Measurements from ENCODE around the gene NSRP1. TPM values are rescaled to one million over a fixed set of nuclear protein-coding genes. Genes with fewer than 3 reads are reported as not detected.
"Not testable (repeated sequence)": the region's sequence is repeated elsewhere in the genome, so short reads cannot be mapped to it uniquely, and the experiment has no call there.

The NSRP1 gene
- polyA plus RNA-seq, 3 donors, result 7.2 to 19.9 (median 11.7) TPM

DNA sequence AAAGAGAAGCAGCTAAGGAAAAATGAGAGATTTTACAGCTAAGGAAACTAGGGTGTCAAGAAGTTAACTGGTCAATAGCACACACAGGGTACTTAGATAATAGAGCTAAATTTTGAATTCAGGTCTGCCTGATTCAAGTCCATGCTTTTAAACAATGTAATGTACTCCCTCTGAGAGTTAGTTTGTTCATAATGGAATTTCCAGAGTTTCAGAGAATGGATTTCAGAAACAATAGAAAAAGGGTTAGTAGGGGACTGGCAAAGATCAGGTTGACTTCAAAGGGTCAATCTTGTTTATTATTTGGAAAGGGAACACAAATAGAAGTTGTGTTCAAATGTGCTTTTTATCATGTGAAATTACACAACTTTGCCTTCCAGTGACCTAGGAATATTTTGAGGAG lies 17.9 kb downstream of the NSRP1 start:
- TF ChIP-seq, protein P1, sequence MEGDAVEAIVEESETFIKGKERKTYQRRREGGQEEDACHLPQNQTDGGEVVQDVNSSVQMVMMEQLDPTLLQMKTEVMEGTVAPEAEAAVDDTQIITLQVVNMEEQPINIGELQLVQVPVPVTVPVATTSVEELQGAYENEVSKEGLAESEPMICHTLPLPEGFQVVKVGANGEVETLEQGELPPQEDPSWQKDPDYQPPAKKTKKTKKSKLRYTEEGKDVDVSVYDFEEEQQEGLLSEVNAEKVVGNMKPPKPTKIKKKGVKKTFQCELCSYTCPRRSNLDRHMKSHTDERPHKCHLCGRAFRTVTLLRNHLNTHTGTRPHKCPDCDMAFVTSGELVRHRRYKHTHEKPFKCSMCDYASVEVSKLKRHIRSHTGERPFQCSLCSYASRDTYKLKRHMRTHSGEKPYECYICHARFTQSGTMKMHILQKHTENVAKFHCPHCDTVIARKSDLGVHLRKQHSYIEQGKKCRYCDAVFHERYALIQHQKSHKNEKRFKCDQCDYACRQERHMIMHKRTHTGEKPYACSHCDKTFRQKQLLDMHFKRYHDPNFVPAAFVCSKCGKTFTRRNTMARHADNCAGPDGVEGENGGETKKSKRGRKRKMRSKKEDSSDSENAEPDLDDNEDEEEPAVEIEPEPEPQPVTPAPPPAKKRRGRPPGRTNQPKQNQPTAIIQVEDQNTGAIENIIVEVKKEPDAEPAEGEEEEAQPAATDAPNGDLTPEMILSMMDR (IDR thresholded peaks at IDR 0.05), result no peak
- Histone ChIP-seq H2AFZ (ENCODE audit: insufficient read depth, low read depth, low read length, poor library complexity, severe bottlenecking) (no peak overlapping the region), H3K27me3 (ENCODE audit: control insufficient read depth in 2 of 2, insufficient read depth in 2 of 2, low read length in 2 of 2) (no peaks in the 10 kb centered on the region), H3K79me2 (ENCODE audit: insufficient read depth, low read length) (peaks cover 78% of the 10 kb centered on the region), H3K9ac (ENCODE audit: insufficient read depth, low read length, poor library complexity, severe bottlenecking) (no peak overlapping the region), H3K4me1 (ENCODE audit: control insufficient read depth in 1 of 2, insufficient read depth in 2 of 2, low read length in 2 of 2) (no peaks in the 10 kb centered on the region), H4K20me1 (ENCODE audit: insufficient read depth, low read length) (peaks cover 69% of the 10 kb centered on the region), H3K9me3 (replicated peaks in 1 of 2; ENCODE audit: control insufficient read depth in 1 of 2, insufficient read depth in 1 of 2, low read length in 2 of 2) (no peaks in the 10 kb centered on the region), H3K4me3 (replicated peaks in 1 of 3; ENCODE audit: low read depth in 2 of 3, low read length in 3 of 3) (no peak overlapping the region), H3K36me3 (replicated peaks in 1 of 2; ENCODE audit: control insufficient read depth in 1 of 2, insufficient read depth in 2 of 2, low read length in 2 of 2) (peaks cover 18 to 70% of the 10 kb centered on the region in 2 donors), H3K27ac (ENCODE audit: low read depth in 1 of 2, low read length in 2 of 2) (no peak overlapping the region), H3K4me2 (replicated peaks; ENCODE audit: extremely low read depth, low read length, poor library complexity, severe bottlenecking) (no peak overlapping the region)
- H3K27me3 Mint-ChIP-seq (ENCODE audit: low read depth in 3 of 3), result no peaks in the 10 kb centered on the region
- H3K4me3 Mint-ChIP-seq, result no peak overlapping the region
- peak overlapping the region in 1 of 7 donors; percentile 1 for H3K27ac Mint-ChIP-seq
- peak in 1 of 3 donors; percentile 16 for DNase-seq
- no peaks in the 10 kb centered on the region for H3K4me1 Mint-ChIP-seq
- intact Hi-C loops (cut with micrococcal nuclease), result no loop called here
- peaks cover 41 to 53% of the 10 kb centered on the region in 2 donors for H3K36me3 Mint-ChIP-seq
- peaks cover 0 to 3% (median 0%) of the 10 kb centered on the region in 7 donors for H3K9me3 Mint-ChIP-seq

DNA sequence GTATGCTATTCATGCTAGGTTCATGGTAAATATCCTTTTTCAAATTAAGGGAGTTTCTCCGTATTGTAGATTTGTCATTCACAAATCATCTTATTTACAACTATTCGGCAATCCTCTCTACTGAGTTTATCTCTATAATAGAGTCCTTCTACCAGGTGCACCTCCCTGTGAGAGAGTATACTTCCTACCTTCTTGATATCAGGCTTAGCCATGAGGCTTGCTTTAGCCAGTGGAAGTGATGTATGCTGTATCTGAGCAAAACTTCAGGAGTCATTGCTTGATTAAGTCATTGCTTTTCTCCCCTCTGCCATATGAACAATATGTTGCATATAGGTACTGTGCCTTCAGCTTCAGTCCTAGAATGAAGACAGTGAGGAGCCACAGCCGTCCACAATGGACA lies 20.5 kb downstream of the NSRP1 start:
- WGBS (ENCODE audit: insufficient coverage), result no CpG with 5 or more reads among the region's 3 CpGs
- peaks cover 0 to 3% (median 0%) of the 10 kb centered on the region in 7 donors for H3K9me3 Mint-ChIP-seq
- no peak overlapping the region for H2AFZ ChIP-seq (ENCODE audit: insufficient read depth, low read depth, low read length, poor library complexity, severe bottlenecking)
- peaks cover 74% of the 10 kb centered on the region for H4K20me1 ChIP-seq (ENCODE audit: insufficient read depth, low read length)
- H3K9me3 ChIP-seq (replicated peaks in 1 of 2; ENCODE audit: control insufficient read depth in 1 of 2, insufficient read depth in 1 of 2, low read length in 2 of 2), result no peaks in the 10 kb centered on the region
- H3K4me3 ChIP-seq (replicated peaks in 1 of 3; ENCODE audit: low read depth in 2 of 3, low read length in 3 of 3), result no peak overlapping the region
- H3K79me2 ChIP-seq (ENCODE audit: insufficient read depth, low read length), result peaks cover 79% of the 10 kb centered on the region
- H3K27me3 ChIP-seq (ENCODE audit: control insufficient read depth in 2 of 2, insufficient read depth in 2 of 2, low read length in 2 of 2), result no peaks in the 10 kb centered on the region
- no peaks in the 10 kb centered on the region for H3K27me3 Mint-ChIP-seq (ENCODE audit: low read depth in 3 of 3)
- TF ChIP-seq, protein P1 (IDR thresholded peaks at IDR 0.05), result no peak
- no peak for DNase-seq
- no peaks in the 10 kb centered on the region for H3K4me1 Mint-ChIP-seq
- peak overlapping the region in 1 of 2 donors; percentile 17 for H3K27ac ChIP-seq (ENCODE audit: low read depth in 1 of 2, low read length in 2 of 2)
- peak overlapping the region in 1 of 7 donors; percentile 43 for H3K27ac Mint-ChIP-seq
- no peaks in the 10 kb centered on the region for H3K4me1 ChIP-seq (ENCODE audit: control insufficient read depth in 1 of 2, insufficient read depth in 2 of 2, low read length in 2 of 2)
- peaks cover 14 to 48% of the 10 kb centered on the region in 2 donors for H3K36me3 ChIP-seq (replicated peaks in 1 of 2; ENCODE audit: control insufficient read depth in 1 of 2, insufficient read depth in 2 of 2, low read length in 2 of 2)
- H3K9ac ChIP-seq (ENCODE audit: insufficient read depth, low read length, poor library complexity, severe bottlenecking), result no peak overlapping the region
- H3K4me2 ChIP-seq (replicated peaks; ENCODE audit: extremely low read depth, low read length, poor library complexity, severe bottlenecking), result no peak overlapping the region
- peaks cover 35 to 50% of the 10 kb centered on the region in 2 donors for H3K36me3 Mint-ChIP-seq
- H3K4me3 Mint-ChIP-seq, result no peak overlapping the region
- intact Hi-C loops (cut with micrococcal nuclease), result no loop called here

DNA sequence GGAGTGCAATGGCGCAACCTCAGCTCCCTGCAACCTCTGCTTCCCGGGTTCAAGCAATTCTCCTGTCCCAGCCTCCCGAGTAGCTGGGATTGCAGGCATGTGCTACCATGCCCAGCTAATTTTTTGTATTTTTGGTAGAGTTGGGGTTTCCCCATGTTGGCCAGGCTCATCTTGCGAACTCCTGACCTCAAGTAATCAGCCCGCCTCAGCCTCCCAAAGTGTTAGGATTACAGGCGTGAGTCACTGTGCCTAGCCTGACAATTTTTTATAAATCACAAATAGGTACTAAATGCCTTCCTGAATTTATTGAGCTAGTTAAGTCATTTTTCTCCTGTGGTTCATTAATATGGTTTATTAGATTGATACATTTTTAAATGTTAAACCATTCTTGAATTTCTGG lies 31.2 kb downstream of the NSRP1 start:
- peak overlapping the region in 1 of 7 donors; percentile 68 for H3K27ac Mint-ChIP-seq
- peak in 1 of 3 donors; percentile 21 for DNase-seq

More for the DNA sequence above, 31.2 kb downstream of the NSRP1 start:
- peaks cover 7 to 36% of the 10 kb centered on the region in 2 donors for H3K36me3 Mint-ChIP-seq
- H3K4me3 ChIP-seq (replicated peaks in 1 of 3; ENCODE audit: low read depth in 2 of 3, low read length in 3 of 3); intact Hi-C loops (cut with micrococcal nuclease); H3K4me1 Mint-ChIP-seq; H3K36me3 ChIP-seq (replicated peaks in 1 of 2; ENCODE audit: control insufficient read depth in 1 of 2, insufficient read depth in 2 of 2, low read length in 2 of 2); H3K9me3 Mint-ChIP-seq; H3K27ac ChIP-seq (ENCODE audit: low read depth in 1 of 2, low read length in 2 of 2); H3K4me2 ChIP-seq (replicated peaks; ENCODE audit: extremely low read depth, low read length, poor library complexity, severe bottlenecking); H3K4me3 Mint-ChIP-seq; H3K27me3 Mint-ChIP-seq (ENCODE audit: low read depth in 3 of 3); H3K27me3 ChIP-seq (ENCODE audit: control insufficient read depth in 2 of 2, insufficient read depth in 2 of 2, low read length in 2 of 2); H3K4me1 ChIP-seq (ENCODE audit: control insufficient read depth in 1 of 2, insufficient read depth in 2 of 2, low read length in 2 of 2); H3K9ac ChIP-seq (ENCODE audit: insufficient read depth, low read length, poor library complexity, severe bottlenecking); H2AFZ ChIP-seq (ENCODE audit: insufficient read depth, low read depth, low read length, poor library complexity, severe bottlenecking); H3K9me3 ChIP-seq (replicated peaks in 1 of 2; ENCODE audit: control insufficient read depth in 1 of 2, insufficient read depth in 1 of 2, low read length in 2 of 2): not testable (repeated sequence)
- WGBS (ENCODE audit: insufficient coverage), result no CpG with 5 or more reads among the region's 6 CpGs
- Histone ChIP-seq H4K20me1 (ENCODE audit: insufficient read depth, low read length) (peaks cover 43% of the 10 kb centered on the region), H3K79me2 (ENCODE audit: insufficient read depth, low read length) (peaks cover 43% of the 10 kb centered on the region)

Data from CD14-positive monocyte (primary cell).